Mesenchymal stem cell (in vitro differentiated cells and primary cell): ENCODE results near the gene SORL1.

Experiments used
- DNase-seq: peaks from one replicate; pipeline ENCODE4 v3.0.0-alpha.2; 2013
- H2AFZ ChIP-seq: one replicate; pipeline ENCODE4 v1.6.1; 2013; ENCODE audit warnings: low read depth, mild to moderate bottlenecking, control low read depth, inconsistent platforms, low read length, moderate library complexity
- H2AK5ac ChIP-seq: 2 replicates; pipeline ENCODE4 v1.6.1; 2013; ENCODE audit warnings: low read length, moderate library complexity, mild to moderate bottlenecking, inconsistent platforms; ENCODE audit not compliant: severe bottlenecking
- H2BK120ac ChIP-seq: one replicate; pipeline ENCODE4 v1.6.1; 2013; ENCODE audit warnings: low read depth, mild to moderate bottlenecking, inconsistent platforms, low read length, moderate library complexity
- H2BK12ac ChIP-seq, 2 experiments: one replicate each; pipeline ENCODE4 v1.6.1; 2013; ENCODE audit warnings: inconsistent platforms in 2 of 2, low read length in 2 of 2, mild to moderate bottlenecking in 2 of 2, moderate library complexity in 2 of 2, control low read depth in 1 of 2
- H2BK15ac ChIP-seq: one replicate; pipeline ENCODE4 v1.6.1; 2013; ENCODE audit warnings: mild to moderate bottlenecking, low read depth, inconsistent platforms; ENCODE audit not compliant: poor library complexity, severe bottlenecking
- H2BK5ac ChIP-seq: 2 replicates; pipeline ENCODE4 v1.6.1; 2013; ENCODE audit warnings: low read depth, mild to moderate bottlenecking, low read length, control low read depth, inconsistent platforms; ENCODE audit not compliant: poor library complexity, severe bottlenecking
- H3K14ac ChIP-seq, 2 experiments: one replicate each; pipeline ENCODE4 v1.6.1; 2013; ENCODE audit warnings: inconsistent platforms in 2 of 2, low read length in 2 of 2, control low read depth in 1 of 2, mild to moderate bottlenecking in 1 of 2, moderate library complexity in 1 of 2
- H3K18ac ChIP-seq, 2 experiments: one replicate each; pipeline ENCODE4 v1.6.1; 2013; ENCODE audit warnings: inconsistent platforms in 2 of 2, low read length in 2 of 2, control low read depth in 1 of 2, low read depth in 1 of 2, mild to moderate bottlenecking in 1 of 2
- H3K23ac ChIP-seq, 2 experiments: one replicate each; pipeline ENCODE4 v1.6.1; 2013; ENCODE audit warnings: inconsistent platforms in 2 of 2, low read length in 2 of 2, mild to moderate bottlenecking in 2 of 2, moderate library complexity in 2 of 2, control low read depth in 1 of 2
- H3K27ac ChIP-seq: 2 replicates; pipeline ENCODE4 v1.5.1; 2013; ENCODE audit warnings: mild to moderate bottlenecking, moderate library complexity, low read length, control low read depth, inconsistent platforms; ENCODE audit not compliant: poor library complexity, severe bottlenecking
- H3K27me3 ChIP-seq, 2 experiments: 2 replicates each; pipeline versions ENCODE4 v1.6.1 to v1.7.0; 2013; ENCODE audit warnings: low read length in 2 of 2, mild to moderate bottlenecking in 2 of 2, moderate library complexity in 2 of 2, control low read depth in 1 of 2, inconsistent platforms in 1 of 2; ENCODE audit not compliant: control insufficient read depth in 1 of 2, insufficient read depth in 1 of 2
- H3K36me3 ChIP-seq, 2 experiments: 2 replicates each; pipeline versions ENCODE4 v1.6.1 to v1.7.0; 2013; ENCODE audit warnings: low read length in 2 of 2, control low read depth in 1 of 2, inconsistent platforms in 1 of 2, low read depth in 1 of 2, mild to moderate bottlenecking in 1 of 2; ENCODE audit not compliant: insufficient read depth in 2 of 2, control insufficient read depth in 1 of 2
- H3K4ac ChIP-seq, 2 experiments: one replicate each; pipeline ENCODE4 v1.6.1; 2013; ENCODE audit warnings: inconsistent platforms in 2 of 2, low read length in 2 of 2, mild to moderate bottlenecking in 2 of 2, moderate library complexity in 2 of 2, control low read depth in 1 of 2, low read depth in 1 of 2
- H3K4me1 ChIP-seq: 2 replicates; pipeline ENCODE4 v1.6.1; 2013; ENCODE audit warnings: low read depth, low read length, control low read depth; ENCODE audit not compliant: control insufficient read depth, insufficient read depth
- H3K4me2 ChIP-seq: 2 replicates; pipeline ENCODE4 v1.6.1; 2013; ENCODE audit warnings: low read length, mild to moderate bottlenecking, inconsistent platforms; ENCODE audit not compliant: poor library complexity, severe bottlenecking
- H3K4me3 ChIP-seq, 2 experiments: 2 replicates each; pipeline versions ENCODE4 v1.5.1 to v1.7.0; 2013; ENCODE audit warnings: low read length in 2 of 2, mild to moderate bottlenecking in 2 of 2, control low read depth in 1 of 2, low read depth in 1 of 2; ENCODE audit not compliant: insufficient read depth in 1 of 2
- H3K79me1 ChIP-seq: replicated peaks from 2 replicates; pipeline ENCODE4 v1.6.1; 2013; ENCODE audit warnings: mild to moderate bottlenecking, control low read depth, low read length, inconsistent platforms; ENCODE audit not compliant: poor library complexity, severe bottlenecking
- H3K9ac ChIP-seq: 2 replicates; pipeline ENCODE4 v1.7.0; 2013; ENCODE audit warnings: mild to moderate bottlenecking, low read length, moderate library complexity
- H3K9me3 ChIP-seq: 2 replicates; pipeline ENCODE4 v1.7.0; 2013; ENCODE audit warnings: mild to moderate bottlenecking, low read length; ENCODE audit not compliant: control insufficient read depth
- H4K8ac ChIP-seq: one replicate; pipeline ENCODE4 v1.6.1; 2013; ENCODE audit warnings: inconsistent platforms, mild to moderate bottlenecking, low read length, moderate library complexity
- H4K91ac ChIP-seq: one replicate; pipeline ENCODE4 v1.6.1; 2013; ENCODE audit warnings: mild to moderate bottlenecking, low read length, inconsistent platforms
- WGBS: methylation state at CpG from one replicate; pipeline ENCODE4 v1.1.7; 2013; ENCODE audit warnings: mixed read lengths; 5-methylcytosine and 5-hydroxymethylcytosine counted together

SORL1 gene

DNA sequence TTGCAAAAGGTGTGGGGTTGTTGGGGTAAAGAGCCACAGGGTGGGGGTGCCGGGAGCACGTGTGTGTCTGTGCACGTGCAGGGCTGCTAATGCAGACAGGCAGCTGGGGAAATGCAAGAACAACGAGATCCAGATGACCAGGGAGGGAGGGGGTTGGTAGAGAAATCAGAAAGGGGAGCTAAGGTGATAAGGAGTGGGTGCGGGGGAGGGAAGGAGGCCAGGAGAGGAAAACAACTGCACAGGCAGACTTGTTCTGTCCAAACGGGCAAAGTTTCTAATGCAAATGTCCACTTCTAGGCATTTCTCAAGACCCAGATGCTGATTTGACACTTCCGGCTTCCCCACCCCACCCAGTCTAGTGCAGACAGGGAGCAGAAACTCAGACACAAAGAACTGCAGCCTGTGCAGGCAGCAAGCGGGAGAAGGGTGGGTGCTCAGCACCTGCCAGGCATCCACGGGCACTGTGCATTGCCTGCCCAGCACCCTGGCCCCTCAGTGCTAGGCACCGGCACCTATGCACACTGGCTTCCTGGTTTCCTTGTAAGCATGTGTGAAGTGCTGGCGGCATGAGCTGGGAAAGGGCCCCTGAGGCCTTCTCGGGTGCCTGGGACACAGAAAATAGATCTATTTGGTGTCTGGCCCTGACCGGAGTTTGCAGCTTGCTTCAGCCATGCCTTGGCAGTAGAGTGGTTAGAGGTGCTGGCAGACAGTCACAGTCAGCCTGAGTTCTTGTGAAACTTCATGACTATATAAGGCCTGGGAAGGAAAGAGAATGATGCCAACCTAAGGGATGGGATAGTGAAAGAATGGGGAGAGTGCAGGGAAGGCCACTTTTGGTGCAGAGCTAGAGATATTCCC lies 220.7 kb downstream of the SORL1 start:
- no peak overlapping the region for H2BK12ac ChIP-seq
- H3K27ac ChIP-seq = no peak overlapping the region
- no peak overlapping the region for H2BK15ac ChIP-seq
- no peak overlapping the region for H2BK120ac ChIP-seq
- H3K79me1 ChIP-seq = no peaks in the 10 kb centered on the region
- no peak overlapping the region for H2AFZ ChIP-seq
- peak overlapping the region in 1 of 2 experiments; percentile 48 for H3K4me3 ChIP-seq
- no peak overlapping the region for H3K9ac ChIP-seq
- H3K27me3 ChIP-seq = peaks cover 0 to 3% of the 10 kb centered on the region in 2 experiments
- H3K18ac ChIP-seq = no peak overlapping the region
- H3K4me2 ChIP-seq = no peak overlapping the region
- no peaks in the 10 kb centered on the region for H3K36me3 ChIP-seq
- no peak overlapping the region for H2AK5ac ChIP-seq
- DNase-seq = no peak
- H3K4ac ChIP-seq = no peak overlapping the region
- H2BK5ac ChIP-seq = no peak overlapping the region
- no peaks in the 10 kb centered on the region for H3K9me3 ChIP-seq
- no peaks in the 10 kb centered on the region for H3K4me1 ChIP-seq
- peak overlapping the region in 1 of 2 experiments; percentile 19 for H3K14ac ChIP-seq
- no peak overlapping the region for H4K8ac ChIP-seq
- WGBS = 70% methylated on average over 13 of the region's 13 CpGs
- no peak overlapping the region for H4K91ac ChIP-seq
- H3K23ac ChIP-seq = no peak overlapping the region

DNA sequence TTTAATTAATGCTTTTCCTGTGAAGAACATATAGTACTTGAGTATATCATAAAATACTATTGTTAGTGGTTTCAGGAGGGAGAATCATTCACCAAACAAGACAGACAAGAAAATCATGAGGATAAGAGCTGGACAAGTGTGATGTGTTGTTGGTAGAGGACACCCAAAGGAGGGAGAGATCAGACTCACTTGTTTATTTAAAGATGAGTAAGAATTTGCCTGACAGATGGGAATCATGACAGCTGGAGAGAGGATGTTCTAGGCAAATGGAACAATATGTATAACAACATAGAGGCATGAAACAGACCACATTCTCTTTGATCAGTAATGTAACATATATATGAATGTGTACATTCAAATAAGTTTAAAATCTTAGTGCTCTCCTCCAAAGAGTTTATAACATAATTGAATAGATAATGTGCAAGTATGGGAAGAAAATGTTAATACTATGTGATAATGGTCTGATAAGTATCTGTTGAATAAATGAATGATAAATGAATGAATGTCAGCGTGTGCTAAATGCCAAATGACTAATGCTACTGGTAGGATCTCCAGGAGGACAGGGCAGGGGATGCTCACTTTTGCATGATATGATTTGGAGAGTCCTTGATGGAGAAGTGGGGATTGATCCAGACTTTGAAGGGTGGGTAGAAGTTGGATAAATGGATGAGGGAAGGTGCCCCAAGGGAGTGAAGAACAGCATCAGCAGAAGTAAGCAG lies 229.6 kb downstream of the SORL1 start:
- H2BK15ac ChIP-seq = no peak overlapping the region
- no peaks in the 10 kb centered on the region for H3K4me1 ChIP-seq
- H2AK5ac ChIP-seq = no peak overlapping the region
- no peak overlapping the region for H3K23ac ChIP-seq
- no peak overlapping the region for H2BK12ac ChIP-seq
- H3K4me3 ChIP-seq = no peak overlapping the region
- no peak overlapping the region for H3K9ac ChIP-seq
- H3K14ac ChIP-seq = no peak overlapping the region
- no peaks in the 10 kb centered on the region for H3K36me3 ChIP-seq
- DNase-seq = no peak
- no peaks in the 10 kb centered on the region for H3K9me3 ChIP-seq
- H3K27ac ChIP-seq = no peak overlapping the region
- 75% methylated on average over 1 of the region's 1 CpG for WGBS
- no peak overlapping the region for H3K18ac ChIP-seq
- H2AFZ ChIP-seq = no peak overlapping the region
- no peak overlapping the region for H3K4me2 ChIP-seq
- H4K8ac ChIP-seq = no peak overlapping the region
- no peak overlapping the region for H2BK120ac ChIP-seq
- no peaks in the 10 kb centered on the region for H3K79me1 ChIP-seq
- H3K27me3 ChIP-seq = no peaks in the 10 kb centered on the region
- H2BK5ac ChIP-seq = no peak overlapping the region
- H3K4ac ChIP-seq = no peak overlapping the region
- no peak overlapping the region for H4K91ac ChIP-seq
